Measurements from ENCODE around the gene NLRP14. TPM values are rescaled to one million over a fixed set of nuclear protein-coding genes. Genes with fewer than 3 reads are reported as not detected.

The NLRP14 gene
- total RNA-seq (2014; rRNA removed; shearing (Covaris generic); ENCODE audit: low replicate concordance), result not detected in 2 replicates

GRCh38 chr11:7020183-7020917 lies at the start of gene NLRP14, which contains the start of gene ZNF214:
Gene NLRP14, plus strand, starts transcription at chr11:7020479. Its CDS starts 18,108 bp downstream, at chr11:7038587.
Gene ZNF214, minus strand, starts transcription at chr11:7020346. Its CDS starts 17,511 bp downstream, at chr11:7002835.
- peak; percentile 88 for DNase-seq (ENCODE audit: low read depth)
- in situ Hi-C loops (cut with HindIII; ENCODE audit: low pct_unique_long_range_greater_than_20kb, low sequenced_read_pairs), result no loop called here

GRCh38 chr11:6979365-6979764 lies 40.9 kb upstream of the NLRP14 start:
- in situ Hi-C loops (cut with HindIII; ENCODE audit: low pct_unique_long_range_greater_than_20kb, low sequenced_read_pairs), result no loop called here
- DNase-seq (ENCODE audit: low read depth), result no peak

GRCh38 chr11:6986487-6986886 lies 33.8 kb upstream of the NLRP14 start:
- in situ Hi-C loops (cut with HindIII; ENCODE audit: low pct_unique_long_range_greater_than_20kb, low sequenced_read_pairs), result no loop called here
- no peak for DNase-seq (ENCODE audit: low read depth)

GRCh38 chr11:6988506-6988905 lies 31.8 kb upstream of the NLRP14 start:
- in situ Hi-C loops (cut with HindIII; ENCODE audit: low pct_unique_long_range_greater_than_20kb, low sequenced_read_pairs), result no loop called here
- no peak for DNase-seq (ENCODE audit: low read depth)

GRCh38 chr11:6991227-6991626 lies 29.1 kb upstream of the NLRP14 start:
- DNase-seq (ENCODE audit: low read depth), result no peak
- in situ Hi-C loops (cut with HindIII; ENCODE audit: low pct_unique_long_range_greater_than_20kb, low sequenced_read_pairs), result no loop called here

- in situ Hi-C loops (cut with HindIII; ENCODE audit: low pct_unique_long_range_greater_than_20kb, low sequenced_read_pairs), result no loop called here
Observed at GRCh38 chr11:6992026-6992425, 28.3 kb upstream of the NLRP14 start.

GRCh38 chr11:6992457-6993417 lies 27.5 kb upstream of the NLRP14 start:
- in situ Hi-C loops (cut with HindIII; ENCODE audit: low pct_unique_long_range_greater_than_20kb, low sequenced_read_pairs), result no loop called here
- DNase-seq (ENCODE audit: low read depth), result peak; percentile 4

More at GRCh38 chr11:6992026-6992425, 28.3 kb upstream of the NLRP14 start:
- no peak for DNase-seq (ENCODE audit: low read depth)

GRCh38 chr11:6995703-6996102 lies 24.6 kb upstream of the NLRP14 start:
- in situ Hi-C loops (cut with HindIII; ENCODE audit: low pct_unique_long_range_greater_than_20kb, low sequenced_read_pairs), result no loop called here
- DNase-seq (ENCODE audit: low read depth), result no peak

- in situ Hi-C loops (cut with HindIII; ENCODE audit: low pct_unique_long_range_greater_than_20kb, low sequenced_read_pairs), result no loop called here
- DNase-seq (ENCODE audit: low read depth), result peak; percentile 62
Observed at GRCh38 chr11:7004482-7004881, 15.8 kb upstream of the NLRP14 start.

- DNase-seq (ENCODE audit: low read depth), result no peak
- in situ Hi-C loops (cut with HindIII; ENCODE audit: low pct_unique_long_range_greater_than_20kb, low sequenced_read_pairs), result no loop called here
Observed at GRCh38 chr11:7014118-7014517, 6.2 kb upstream of the NLRP14 start.

- in situ Hi-C loops (cut with HindIII; ENCODE audit: low pct_unique_long_range_greater_than_20kb, low sequenced_read_pairs), result no loop called here
Observed at GRCh38 chr11:7016011-7016410, 4.3 kb upstream of the NLRP14 start.

GRCh38 chr11:7019500-7020182 lies 638 bp upstream of the NLRP14 start:
- in situ Hi-C loops (cut with HindIII; ENCODE audit: low pct_unique_long_range_greater_than_20kb, low sequenced_read_pairs), result no loop called here
- no peak for DNase-seq (ENCODE audit: low read depth)

More at GRCh38 chr11:7016011-7016410, 4.3 kb upstream of the NLRP14 start:
- no peak for DNase-seq (ENCODE audit: low read depth)

GRCh38 chr11:7021318-7021717 lies 1.0 kb downstream of the NLRP14 start:
- DNase-seq (ENCODE audit: low read depth), result no peak
- in situ Hi-C loops (cut with HindIII; ENCODE audit: low pct_unique_long_range_greater_than_20kb, low sequenced_read_pairs), result no loop called here

GRCh38 chr11:7028141-7028540 lies 7.9 kb downstream of the NLRP14 start:
- no peak for DNase-seq (ENCODE audit: low read depth)
- in situ Hi-C loops (cut with HindIII; ENCODE audit: low pct_unique_long_range_greater_than_20kb, low sequenced_read_pairs), result no loop called here

- in situ Hi-C loops (cut with HindIII; ENCODE audit: low pct_unique_long_range_greater_than_20kb, low sequenced_read_pairs), result no loop called here
- DNase-seq (ENCODE audit: low read depth), result no peak
Observed at GRCh38 chr11:7030836-7031235, 10.6 kb downstream of the NLRP14 start.

- in situ Hi-C loops (cut with HindIII; ENCODE audit: low pct_unique_long_range_greater_than_20kb, low sequenced_read_pairs), result no loop called here
- DNase-seq (ENCODE audit: low read depth), result no peak
Observed at GRCh38 chr11:7031471-7031871, 11.2 kb downstream of the NLRP14 start.

GRCh38 chr11:7032692-7033091 lies 12.4 kb downstream of the NLRP14 start:
- DNase-seq (ENCODE audit: low read depth), result peak; percentile 10
- in situ Hi-C loops (cut with HindIII; ENCODE audit: low pct_unique_long_range_greater_than_20kb, low sequenced_read_pairs), result no loop called here

GRCh38 chr11:7034019-7034418 lies 13.7 kb downstream of the NLRP14 start:
- no peak for DNase-seq (ENCODE audit: low read depth)
- in situ Hi-C loops (cut with HindIII; ENCODE audit: low pct_unique_long_range_greater_than_20kb, low sequenced_read_pairs), result no loop called here

All from Caki2 (cell line).